GM18517 (cell line): Measurements from ENCODE around the gene ABCA9.
"Not testable (repeated sequence)": the region's sequence is repeated elsewhere in the genome, so short reads cannot be mapped to it uniquely, and the experiment has no call there.

ENCODE experiments used
- ATAC-seq: cut with Tn5 transposase; IDR thresholded peaks from one replicate; pipeline ENCODE4 v1.9.1; 2021; ENCODE audit warnings: mild to moderate bottlenecking, moderate library complexity; ENCODE audit not compliant: unreplicated experiment

ABCA9 gene, protein sequence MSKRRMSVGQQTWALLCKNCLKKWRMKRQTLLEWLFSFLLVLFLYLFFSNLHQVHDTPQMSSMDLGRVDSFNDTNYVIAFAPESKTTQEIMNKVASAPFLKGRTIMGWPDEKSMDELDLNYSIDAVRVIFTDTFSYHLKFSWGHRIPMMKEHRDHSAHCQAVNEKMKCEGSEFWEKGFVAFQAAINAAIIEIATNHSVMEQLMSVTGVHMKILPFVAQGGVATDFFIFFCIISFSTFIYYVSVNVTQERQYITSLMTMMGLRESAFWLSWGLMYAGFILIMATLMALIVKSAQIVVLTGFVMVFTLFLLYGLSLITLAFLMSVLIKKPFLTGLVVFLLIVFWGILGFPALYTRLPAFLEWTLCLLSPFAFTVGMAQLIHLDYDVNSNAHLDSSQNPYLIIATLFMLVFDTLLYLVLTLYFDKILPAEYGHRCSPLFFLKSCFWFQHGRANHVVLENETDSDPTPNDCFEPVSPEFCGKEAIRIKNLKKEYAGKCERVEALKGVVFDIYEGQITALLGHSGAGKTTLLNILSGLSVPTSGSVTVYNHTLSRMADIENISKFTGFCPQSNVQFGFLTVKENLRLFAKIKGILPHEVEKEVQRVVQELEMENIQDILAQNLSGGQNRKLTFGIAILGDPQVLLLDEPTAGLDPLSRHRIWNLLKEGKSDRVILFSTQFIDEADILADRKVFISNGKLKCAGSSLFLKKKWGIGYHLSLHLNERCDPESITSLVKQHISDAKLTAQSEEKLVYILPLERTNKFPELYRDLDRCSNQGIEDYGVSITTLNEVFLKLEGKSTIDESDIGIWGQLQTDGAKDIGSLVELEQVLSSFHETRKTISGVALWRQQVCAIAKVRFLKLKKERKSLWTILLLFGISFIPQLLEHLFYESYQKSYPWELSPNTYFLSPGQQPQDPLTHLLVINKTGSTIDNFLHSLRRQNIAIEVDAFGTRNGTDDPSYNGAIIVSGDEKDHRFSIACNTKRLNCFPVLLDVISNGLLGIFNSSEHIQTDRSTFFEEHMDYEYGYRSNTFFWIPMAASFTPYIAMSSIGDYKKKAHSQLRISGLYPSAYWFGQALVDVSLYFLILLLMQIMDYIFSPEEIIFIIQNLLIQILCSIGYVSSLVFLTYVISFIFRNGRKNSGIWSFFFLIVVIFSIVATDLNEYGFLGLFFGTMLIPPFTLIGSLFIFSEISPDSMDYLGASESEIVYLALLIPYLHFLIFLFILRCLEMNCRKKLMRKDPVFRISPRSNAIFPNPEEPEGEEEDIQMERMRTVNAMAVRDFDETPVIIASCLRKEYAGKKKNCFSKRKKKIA (N-terminal part only)

DNA sequence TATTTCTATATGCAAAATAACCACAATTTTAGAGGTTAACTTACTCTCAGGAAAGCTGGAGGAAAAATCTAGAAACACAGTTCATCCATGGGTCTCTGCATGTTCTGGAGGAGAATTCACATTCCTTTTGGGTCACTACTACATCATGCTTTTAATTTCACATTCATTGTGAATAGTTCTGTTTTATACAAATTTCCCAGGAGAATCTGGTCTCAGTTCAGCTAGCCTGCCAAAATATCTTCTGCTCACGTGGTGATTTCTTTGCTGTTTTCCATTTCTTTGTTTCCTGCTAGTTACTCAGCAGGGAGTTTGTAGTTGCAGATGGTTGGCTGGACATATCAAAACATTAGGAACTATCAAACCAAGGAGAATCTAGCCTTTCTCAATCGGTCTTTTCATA is at the start of gene ABCA9:
TSS of gene ABCA9 (minus strand) at position 106 of the 400 bp plus-strand sequence. CDS start 9,801 bp downstream, outside the sequence.
- ATAC-seq, result no peak

DNA sequence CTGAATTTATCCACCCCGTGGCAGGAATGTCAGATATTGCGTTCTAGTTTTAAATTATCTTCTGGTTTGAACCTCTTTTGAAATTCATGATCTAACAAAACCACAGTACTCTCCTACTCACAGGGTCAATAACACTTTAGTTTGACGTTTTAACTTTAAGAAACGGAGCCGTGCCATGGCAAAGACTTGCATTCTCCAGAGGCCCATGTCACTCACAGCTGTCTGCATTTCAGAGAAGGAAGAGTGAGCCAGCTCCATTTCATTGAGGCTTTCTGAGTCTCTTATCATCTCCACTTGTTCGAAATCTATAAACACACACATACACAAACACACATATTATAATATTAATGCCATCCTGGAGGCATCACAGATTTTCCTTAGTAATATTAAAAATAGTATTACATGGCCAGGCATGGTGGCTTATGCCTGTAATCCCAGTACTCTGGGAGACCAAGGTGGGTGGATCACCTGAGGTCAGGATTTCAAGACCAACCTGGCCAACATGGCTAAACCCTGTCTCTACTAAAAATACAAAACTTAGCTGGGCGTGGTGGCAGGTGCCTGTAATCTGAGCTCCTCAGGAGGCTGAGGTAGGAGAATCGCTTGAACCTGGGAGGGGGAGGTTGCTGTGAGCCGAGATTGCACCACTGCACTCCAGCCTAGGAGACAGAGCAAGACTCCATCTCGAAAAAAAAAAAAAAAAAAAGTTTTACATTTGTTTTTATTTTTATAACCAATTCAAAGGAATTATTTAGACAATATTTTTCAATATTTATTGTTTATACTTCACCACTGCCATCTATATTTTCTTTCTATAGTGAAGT is 45.4 kb upstream of the ABCA9 start:
- ATAC-seq, result no peak

DNA sequence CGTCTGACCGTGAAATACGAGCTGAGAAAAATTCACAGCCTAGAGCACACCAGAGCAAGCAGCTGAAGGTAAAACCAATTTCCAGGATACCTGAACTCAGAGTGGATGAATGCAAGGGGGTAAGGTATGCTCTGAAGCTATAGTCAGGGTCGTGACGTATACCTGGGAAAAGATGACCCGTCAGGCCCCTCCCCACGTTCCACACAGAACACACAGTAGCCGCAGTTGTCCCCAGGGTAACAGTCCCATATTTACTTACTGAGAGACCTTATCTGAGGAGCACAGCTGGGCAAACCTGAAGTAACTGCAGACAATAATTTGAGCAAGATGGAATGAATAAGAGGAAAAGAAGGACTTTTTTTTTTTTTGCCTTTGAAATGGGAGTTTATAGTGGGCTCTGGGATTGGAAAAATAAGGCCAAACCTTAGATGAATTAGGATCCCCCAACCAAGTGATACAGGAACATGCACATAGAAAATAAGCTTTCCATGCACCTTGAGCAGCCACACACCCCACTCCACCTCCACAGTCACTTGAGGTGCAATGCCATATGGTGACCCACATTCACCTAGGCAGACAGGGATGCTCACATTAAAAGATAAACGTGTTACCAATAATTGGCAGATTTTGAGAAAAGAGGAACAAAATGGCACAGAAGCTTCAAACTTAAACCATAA is 43.0 kb upstream of the ABCA9 start:
- ATAC-seq, result no peak

DNA sequence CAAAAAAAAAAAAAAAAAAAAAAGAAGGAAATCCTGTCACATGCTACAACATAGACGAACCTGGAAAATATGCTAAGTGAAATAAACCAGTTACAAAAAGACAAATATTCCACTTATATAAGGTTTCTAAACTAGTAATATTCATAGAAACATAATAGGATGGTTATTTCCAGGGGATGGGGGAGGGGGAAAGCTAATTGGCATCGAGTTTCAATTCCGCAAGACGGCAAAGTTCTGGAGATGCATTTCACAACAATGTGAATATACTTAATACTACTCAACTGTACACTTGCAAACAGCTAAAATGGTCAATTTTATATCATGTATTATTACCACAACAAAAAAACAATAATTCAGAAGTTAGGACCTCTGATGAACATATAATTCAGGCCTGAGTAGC is 37.9 kb upstream of the ABCA9 start:
- no peak for ATAC-seq

DNA sequence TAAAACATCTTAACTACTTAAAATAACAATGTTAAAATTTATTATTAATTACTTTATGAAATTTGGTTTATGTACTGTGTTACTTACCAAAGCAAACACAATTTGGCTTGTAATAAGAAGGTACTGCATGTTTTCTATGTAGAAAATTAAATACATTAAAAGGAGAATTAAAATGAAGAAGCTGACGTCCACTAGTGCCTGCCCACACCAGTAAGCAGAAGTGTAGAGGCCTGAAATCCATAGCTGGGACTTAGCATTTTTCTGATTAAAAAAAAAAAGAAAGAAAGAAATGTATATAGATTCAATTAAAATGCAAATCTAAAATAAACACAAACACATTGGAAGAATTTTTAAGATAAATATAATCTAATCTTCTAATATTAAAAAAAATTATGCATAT is 35.8 kb upstream of the ABCA9 start:
- no peak for ATAC-seq

DNA sequence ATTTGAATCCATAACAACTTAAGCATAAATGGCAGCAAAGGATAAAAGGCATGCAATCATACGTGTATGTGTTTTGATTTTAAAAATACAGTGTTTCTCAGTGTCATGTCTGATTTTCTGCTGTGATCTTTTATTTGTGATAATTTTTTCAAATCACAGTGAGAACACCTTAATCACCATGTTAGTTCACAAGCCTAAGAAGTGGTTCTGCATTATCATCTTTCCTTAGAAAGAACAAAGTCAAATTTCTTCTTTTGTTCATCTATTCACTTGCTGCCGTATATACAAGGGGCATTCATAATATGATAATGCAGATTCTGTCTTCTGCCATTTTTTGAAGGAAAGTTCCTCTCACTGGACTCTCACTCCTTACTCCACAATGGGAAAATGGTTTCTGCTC is 33.3 kb upstream of the ABCA9 start:
- no peak for ATAC-seq

DNA sequence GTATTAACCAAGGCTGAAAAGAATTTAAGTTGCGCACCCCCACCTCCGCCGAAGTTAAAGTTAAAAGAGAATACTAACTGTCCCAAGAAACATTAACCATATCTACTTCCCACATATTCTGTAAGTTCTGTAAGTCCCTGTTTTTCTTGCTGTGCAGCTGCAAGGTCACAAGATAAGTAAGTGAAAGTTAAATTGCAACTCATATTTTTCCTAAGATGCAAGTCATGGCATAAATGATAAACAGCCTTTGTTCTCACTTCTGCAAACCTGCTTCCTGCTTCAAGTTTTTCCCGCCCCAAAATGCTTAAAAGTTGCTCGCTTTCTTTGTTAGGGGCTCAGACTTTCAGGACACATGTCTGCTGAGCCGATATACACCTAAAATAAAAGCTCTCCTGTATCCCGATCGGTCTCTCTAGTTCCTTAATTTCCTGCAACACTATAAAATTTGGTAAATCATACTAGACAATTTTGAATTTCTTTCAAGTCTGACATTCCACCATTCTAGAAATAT is 32.6 kb upstream of the ABCA9 start:
- no peak for ATAC-seq

DNA sequence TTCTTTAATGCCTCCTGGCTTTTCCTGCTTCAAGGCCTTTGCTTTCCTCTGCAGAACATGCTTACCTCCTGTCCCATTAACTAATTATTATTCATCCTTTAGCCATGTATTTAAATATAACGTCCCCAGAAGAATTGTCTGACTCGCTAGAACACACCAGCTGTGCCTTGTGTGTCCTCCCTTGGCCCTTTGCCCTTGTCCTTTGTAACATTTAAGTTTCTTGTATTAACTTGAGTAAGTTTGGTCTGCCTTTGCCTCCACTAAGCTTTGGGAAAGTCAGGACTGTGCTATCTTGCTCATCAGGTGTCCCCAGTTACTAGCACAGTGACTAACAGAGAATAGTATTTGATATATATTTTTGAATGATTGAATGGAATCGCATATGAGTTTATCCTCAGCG is 29.6 kb upstream of the ABCA9 start:
- ATAC-seq, result no peak

DNA sequence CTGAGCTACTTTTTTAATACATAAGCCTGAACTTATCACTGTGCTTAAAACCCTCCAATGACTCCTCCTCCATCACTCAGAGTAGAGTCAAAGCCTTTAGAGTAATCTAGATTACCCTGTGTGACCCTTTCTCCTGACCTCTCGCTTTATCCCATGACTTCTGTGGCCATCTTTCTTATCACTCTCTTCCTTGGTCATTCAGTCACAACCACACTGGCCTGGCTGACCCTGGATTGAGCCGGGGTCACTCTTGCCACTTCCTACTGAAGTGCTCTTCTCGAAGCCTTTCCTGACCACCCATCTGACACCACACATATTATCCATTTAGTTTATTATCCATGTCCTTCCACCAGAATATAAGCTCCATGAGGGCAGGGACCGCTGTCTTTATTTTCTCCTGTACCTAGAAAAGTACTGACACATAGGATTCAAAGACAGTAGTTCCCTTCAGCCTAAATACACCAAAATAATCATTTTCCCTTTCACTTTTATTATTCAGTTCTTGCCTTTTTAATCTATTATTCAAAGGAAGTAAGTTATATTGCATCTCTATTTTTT is 28.0 kb upstream of the ABCA9 start:
- no peak for ATAC-seq

DNA sequence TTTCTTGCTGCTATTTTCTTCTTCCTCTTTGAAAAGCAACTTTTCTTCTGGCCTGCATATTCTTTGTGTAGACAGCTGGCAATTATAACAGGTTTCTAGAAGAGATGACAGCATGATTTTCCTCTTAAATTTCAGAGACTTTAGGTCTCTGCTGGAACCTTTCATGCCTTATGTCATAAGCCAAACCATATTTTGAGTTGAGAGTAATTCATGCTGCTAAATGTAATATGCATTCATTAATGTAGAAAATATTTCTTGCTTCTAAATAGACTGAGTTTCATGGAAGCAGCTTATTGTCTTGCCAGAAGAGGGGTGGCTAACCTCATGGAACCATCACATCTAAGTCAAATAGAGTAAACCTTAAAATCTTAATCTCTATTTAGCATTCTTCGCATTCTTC is 25.9 kb upstream of the ABCA9 start:
- ATAC-seq, result no peak

DNA sequence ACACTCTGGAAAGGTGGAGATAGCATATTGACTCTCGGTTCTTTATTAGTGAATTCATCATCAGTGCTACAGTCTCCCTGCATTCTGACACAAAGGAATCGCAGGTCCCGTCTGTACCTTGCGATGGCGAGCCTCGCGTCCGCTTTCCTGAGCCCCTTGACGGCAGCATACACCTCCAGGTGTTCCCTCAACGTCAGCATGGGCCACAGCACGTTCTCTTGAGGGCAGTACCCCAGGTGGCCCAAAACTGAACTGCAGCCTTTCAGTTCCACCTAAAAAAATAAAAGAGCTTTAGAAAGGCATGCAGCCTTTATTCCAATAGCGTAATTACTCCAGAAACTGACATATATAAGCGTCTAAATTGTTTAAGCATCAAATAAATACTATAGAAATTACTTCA is 24.2 kb upstream of the ABCA9 start:
- no peak for ATAC-seq

DNA sequence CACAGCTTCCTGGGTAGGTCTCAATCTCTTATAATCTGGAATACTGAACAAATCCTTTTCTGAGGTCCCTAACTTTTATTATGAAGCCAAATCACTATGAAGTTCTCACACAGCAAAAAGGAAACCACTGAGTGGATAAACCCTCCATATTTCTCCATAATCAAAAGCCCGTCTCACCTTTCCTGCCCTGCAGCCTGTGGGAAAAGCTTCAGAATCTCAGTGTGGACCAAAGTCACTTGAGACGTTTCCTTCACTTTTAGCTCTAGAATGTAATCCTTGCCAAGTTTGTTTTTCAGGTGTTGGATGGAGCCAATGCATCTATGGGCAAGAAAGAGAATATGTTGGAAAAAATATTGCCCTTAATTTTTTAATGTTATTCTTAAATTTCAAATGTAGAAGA is 22.0 kb upstream of the ABCA9 start:
- ATAC-seq, result no peak

DNA sequence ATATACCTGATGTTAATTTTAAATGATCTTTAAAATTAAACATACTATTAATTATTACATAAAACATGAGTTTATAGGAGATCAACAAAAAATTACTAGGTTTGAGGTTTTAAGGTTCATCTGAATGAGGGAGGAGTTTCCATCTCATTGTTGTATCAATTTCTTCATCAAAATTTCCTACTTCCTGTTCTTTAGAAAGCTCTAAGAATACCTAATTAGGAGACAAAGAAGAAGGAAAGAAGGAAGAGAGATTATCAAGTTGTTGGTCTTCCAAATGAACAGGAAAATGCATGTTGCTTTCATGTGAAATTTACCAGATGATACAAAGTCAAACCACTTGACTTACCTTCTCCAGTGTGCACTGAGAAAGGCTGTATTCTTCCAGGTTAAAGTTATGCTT is 18.1 kb upstream of the ABCA9 start:
- no peak for ATAC-seq

DNA sequence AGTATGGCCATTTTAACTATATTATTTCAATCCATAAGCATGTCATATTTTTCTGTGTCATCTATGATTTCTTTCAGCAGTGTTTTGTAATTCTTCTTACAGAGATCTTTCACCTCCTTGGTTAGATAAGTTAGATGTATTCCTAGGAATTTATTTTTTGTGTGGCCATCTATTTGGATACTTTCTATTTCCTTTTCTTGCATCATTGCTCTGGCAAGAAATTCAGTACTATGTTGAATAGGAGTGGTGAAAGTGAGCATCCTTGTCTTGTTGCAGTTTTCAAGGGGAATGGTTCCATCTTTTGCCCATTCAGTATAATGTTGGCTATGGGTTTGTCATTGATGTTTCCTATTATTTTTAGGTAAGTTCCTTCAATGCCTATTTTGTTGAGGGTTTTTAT is 15.1 kb upstream of the ABCA9 start:
- ATAC-seq, result no peak

DNA sequence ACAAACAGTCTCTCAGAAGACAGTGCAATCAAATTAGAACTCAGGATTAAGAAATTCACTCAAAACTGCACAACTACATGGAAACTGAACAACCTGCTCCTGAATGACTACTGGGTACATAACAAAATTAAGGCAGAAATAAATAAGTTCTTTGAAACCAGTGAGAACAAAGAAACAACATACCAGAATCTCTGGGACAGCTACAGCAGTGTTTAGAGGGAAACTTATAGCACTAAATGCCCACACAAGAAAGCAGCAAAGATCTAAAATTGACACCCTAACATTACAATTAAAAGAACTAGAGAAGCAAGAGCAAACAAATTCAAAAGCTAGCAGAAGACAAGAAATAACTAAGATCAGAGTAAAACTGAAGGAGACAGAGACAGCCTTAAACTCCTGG is 12.7 kb upstream of the ABCA9 start:
- ATAC-seq, result not testable (repeated sequence)

DNA sequence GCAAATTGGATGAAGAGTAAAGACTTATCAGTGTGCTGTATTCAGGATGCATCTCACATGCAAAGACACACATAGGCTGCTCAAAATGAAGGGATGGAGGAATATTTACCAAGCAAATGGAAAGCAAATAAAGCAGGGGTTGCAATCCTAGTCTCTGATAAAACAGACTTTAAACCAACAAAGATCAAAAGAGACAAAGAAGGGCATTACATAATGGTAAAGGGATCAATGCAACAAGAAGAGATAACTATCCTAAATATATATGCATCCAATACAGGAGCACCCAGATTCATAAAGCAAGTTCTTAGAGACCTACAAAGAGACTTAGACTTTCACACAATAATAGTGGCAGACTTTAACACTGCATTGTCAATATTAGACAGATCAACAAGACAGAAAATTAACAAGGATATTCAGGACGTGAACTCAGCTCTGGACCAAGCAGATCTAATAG is 12.1 kb upstream of the ABCA9 start:
- ATAC-seq, result not testable (repeated sequence)

DNA sequence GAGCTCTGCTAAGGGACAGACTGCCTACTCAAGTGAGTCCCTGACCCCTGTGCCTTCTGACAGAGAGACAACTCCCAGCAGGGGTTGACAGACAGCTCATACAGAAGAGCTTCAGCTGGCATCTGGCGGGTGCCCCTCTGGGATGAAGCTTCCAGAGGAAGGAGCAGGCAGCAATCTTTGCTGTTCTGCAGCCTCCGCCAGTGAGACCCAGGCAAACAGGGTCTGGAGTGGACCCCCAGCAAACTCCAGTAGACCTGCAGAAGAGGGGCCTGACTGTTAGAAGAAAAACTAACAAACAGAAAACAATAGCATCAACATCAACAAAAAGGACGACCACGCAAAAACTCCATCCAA is 10.5 kb upstream of the ABCA9 start:
- not testable (repeated sequence) for ATAC-seq

DNA sequence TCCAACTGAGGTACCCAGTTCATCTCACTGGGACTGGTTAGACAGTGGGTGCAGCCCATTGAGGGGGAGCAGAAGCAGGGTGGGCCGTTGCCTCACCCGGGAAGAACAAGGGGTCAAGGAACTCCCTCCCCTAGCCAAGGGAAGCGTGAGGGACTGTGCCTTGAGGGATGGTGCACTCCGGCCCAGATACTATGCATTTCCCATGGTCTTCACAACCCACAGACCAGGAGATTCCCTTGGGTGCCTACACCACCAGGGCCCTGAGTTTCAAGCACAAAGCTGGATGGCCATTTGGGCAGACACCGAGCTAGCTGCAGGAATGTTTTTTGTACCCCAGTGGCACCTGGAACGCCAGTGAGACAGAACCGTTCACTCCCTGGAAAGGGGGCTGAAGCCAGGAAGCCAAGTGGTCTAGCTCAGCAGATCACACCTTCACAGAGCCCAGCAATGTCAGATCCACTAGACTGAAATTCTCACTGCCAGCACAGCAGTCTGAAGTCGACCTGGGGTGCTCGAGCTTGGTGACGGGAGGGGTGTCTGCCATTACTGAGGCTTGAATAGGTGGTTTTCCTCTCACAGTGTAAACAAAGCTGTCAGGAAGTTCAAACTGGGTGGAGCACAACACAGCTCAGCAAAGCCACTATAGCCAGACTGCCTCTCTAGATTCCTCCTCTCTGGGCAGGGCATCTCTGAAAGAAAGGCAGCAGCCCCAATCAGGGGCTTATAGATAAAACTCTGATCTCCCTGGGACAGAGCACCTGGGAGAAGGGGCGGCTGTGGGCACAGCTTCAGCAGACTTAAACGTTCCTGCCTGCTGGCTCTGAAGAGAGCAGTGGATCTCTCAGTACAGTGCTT is 9.9 kb upstream of the ABCA9 start:
- not testable (repeated sequence) for ATAC-seq
